Measurements from ENCODE around the gene CNTRL. TPM values are rescaled to one million over a fixed set of nuclear protein-coding genes. Genes with fewer than 3 reads are reported as not detected.

Gene CNTRL
- total RNA-seq, 1 experiment from 2014 or later: 13.4 TPM

- no TSS peak for BruUV-seq (replicated peaks)
- H3K4me1 ChIP-seq (ENCODE audit: control insufficient read depth in 1 of 2, insufficient read depth in 2 of 2, low read length in 2 of 2): 0 out of 4 replicates have a peak, but pooled peaks cover 0 to 3% of the 10 kb centered on the region in 2 experiments
- H3K36me3 ChIP-seq (ENCODE audit: control insufficient read depth in 1 of 2, insufficient read depth in 2 of 2, low read length in 2 of 2): peaks cover 4 to 10% of the 10 kb centered on the region in 2 experiments; a peak in 3 of 4 replicates
- H3K4me3 ChIP-seq (replicated peaks in 1 of 2; ENCODE audit: low read depth in 1 of 2, low read length in 2 of 2): no peak overlapping the region
- DNase-seq (ENCODE audit: low read depth, low spot score) (no peak), ATAC-seq (no peak)
- H4K20me1 ChIP-seq (ENCODE audit: insufficient read depth): peaks cover 7% of the 10 kb centered on the region; the same call in 1 of the 2 replicates
- H3K27me3 ChIP-seq (ENCODE audit: insufficient read depth, low read length): no peaks in the 10 kb centered on the region
- ChIA-PET CTCF (interaction anchor here (1.1 to 1.8 kb wide), 2 partner anchors 16 to 17 kb away, joined by 3 to 6 read pairs; no protein-coding TSS in a partner anchor), POLR2A (no interaction called here), RAD21 (ENCODE audit: low non-redundant PET in 1 of 2, low total read pairs in 2 of 2, uncharacterized antibody in 2 of 2, unreplicated experiment in 2 of 2) (no interaction called here)
- H3K27ac ChIP-seq (ENCODE audit: low read depth, low read length): no peak overlapping the region
- H3K79me2 ChIP-seq (ENCODE audit: insufficient read depth, low read length): peaks cover 72% of the 10 kb centered on the region
- intact Hi-C loops (cut with micrococcal nuclease): no loop called here
- H2AFZ ChIP-seq (ENCODE audit: low read depth, low read length, poor library complexity, severe bottlenecking): no peak overlapping the region
- H3K9ac ChIP-seq (ENCODE audit: low read length): no peak overlapping the region
- H3K4me2 ChIP-seq (ENCODE audit: low read length): no peak overlapping the region
- TF ChIP-seq CEBPB (IDR thresholded peaks at IDR 0.05; ENCODE audit: low read depth) (no peak), REST (IDR thresholded peaks at IDR 0.05; ENCODE audit: low read depth) (no peak), RAD21 (IDR thresholded peaks at IDR 0.05; ENCODE audit: low read depth) (no peak), ZBTB33 (IDR thresholded peaks at IDR 0.05; ENCODE audit: extremely low read depth, insufficient replicate concordance, low read length) (no peak), EZH2 (IDR thresholded peaks at IDR 0.05) (no peak)
- TF ChIP-seq, protein P1, sequence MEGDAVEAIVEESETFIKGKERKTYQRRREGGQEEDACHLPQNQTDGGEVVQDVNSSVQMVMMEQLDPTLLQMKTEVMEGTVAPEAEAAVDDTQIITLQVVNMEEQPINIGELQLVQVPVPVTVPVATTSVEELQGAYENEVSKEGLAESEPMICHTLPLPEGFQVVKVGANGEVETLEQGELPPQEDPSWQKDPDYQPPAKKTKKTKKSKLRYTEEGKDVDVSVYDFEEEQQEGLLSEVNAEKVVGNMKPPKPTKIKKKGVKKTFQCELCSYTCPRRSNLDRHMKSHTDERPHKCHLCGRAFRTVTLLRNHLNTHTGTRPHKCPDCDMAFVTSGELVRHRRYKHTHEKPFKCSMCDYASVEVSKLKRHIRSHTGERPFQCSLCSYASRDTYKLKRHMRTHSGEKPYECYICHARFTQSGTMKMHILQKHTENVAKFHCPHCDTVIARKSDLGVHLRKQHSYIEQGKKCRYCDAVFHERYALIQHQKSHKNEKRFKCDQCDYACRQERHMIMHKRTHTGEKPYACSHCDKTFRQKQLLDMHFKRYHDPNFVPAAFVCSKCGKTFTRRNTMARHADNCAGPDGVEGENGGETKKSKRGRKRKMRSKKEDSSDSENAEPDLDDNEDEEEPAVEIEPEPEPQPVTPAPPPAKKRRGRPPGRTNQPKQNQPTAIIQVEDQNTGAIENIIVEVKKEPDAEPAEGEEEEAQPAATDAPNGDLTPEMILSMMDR (IDR thresholded peaks at IDR 0.05 in 2 of 3, conservative IDR thresholded peaks at IDR 0.05 in 1 of 3; ENCODE audit: borderline replicate concordance in 1 of 3, insufficient read depth in 1 of 3, low read depth in 2 of 3, low read length in 2 of 3): no peak
- no peaks in the 10 kb centered on the region for H3K9me3 ChIP-seq (ENCODE audit: control insufficient read depth in 1 of 2, insufficient read depth in 1 of 2, low read depth in 1 of 2, low read length in 2 of 2)
- H3K9me2 ChIP-seq (ENCODE audit: insufficient read depth): no peaks in the 10 kb centered on the region
These were observed 111.1 kb downstream of the CNTRL start for GRCh38 chr9:121185774-121186403.
